GM23338 (cell line): ENCODE measurements around the gene NDUFS6. TPM values are rescaled to one million over a fixed set of nuclear protein-coding genes. Genes with fewer than 3 reads are reported as not detected.
A peak's percentile ranks its signal among the peaks of the same experiment; 100 is the strongest.

Experiments used
- ATAC-seq: fragments of 200-7000 bp; cut with Tn5 transposase; 3 replicates; pipeline ENCODE4 v1.9.1; 2020
- DNase-seq: peaks from one replicate; pipeline ENCODE4 v3.0.0-alpha.2; 2015; ENCODE audit warnings: low spot score
- H2AFZ ChIP-seq: fragments of 200-600 bp; sonication (generic); 2 replicates; pipeline ENCODE4 v1.8.0; 2016; ENCODE audit warnings: antibody characterized with exemption, mild to moderate bottlenecking, moderate library complexity
- H3F3A ChIP-seq: fragments of 200-600 bp; sonication (generic); replicated peaks from 2 replicates; pipeline ENCODE4 v1.8.0; 2017; ENCODE audit warnings: antibody characterized with exemption, mixed run types, low read depth
- H3K27ac ChIP-seq: fragments of 200-600 bp; sonication (generic); 2 replicates; pipeline ENCODE4 v1.6.1; 2016; ENCODE audit warnings: low read depth
- H3K27me3 ChIP-seq: fragments of 200-600 bp; sonication (generic); 2 replicates; pipeline ENCODE4 v1.8.0; 2016; ENCODE audit warnings: mild to moderate bottlenecking, mixed run types, moderate library complexity; ENCODE audit not compliant: insufficient read depth
- H3K36me3 ChIP-seq: fragments of 200-600 bp; sonication (generic); 2 replicates; pipeline ENCODE4 v1.8.0; 2016; ENCODE audit warnings: mild to moderate bottlenecking; ENCODE audit not compliant: insufficient read depth
- H3K4me1 ChIP-seq: fragments of 200-600 bp; sonication (generic); 2 replicates; pipeline ENCODE4 v1.8.0; 2016; ENCODE audit warnings: mild to moderate bottlenecking, moderate library complexity; ENCODE audit not compliant: insufficient read depth
- H3K4me2 ChIP-seq: fragments of 200-600 bp; sonication (generic); 2 replicates; pipeline ENCODE4 v1.7.1; 2017; ENCODE audit warnings: mixed run types
- H3K4me3 ChIP-seq: fragments of 200-600 bp; sonication (generic); 2 replicates; pipeline ENCODE4 v1.6.1; 2016; ENCODE audit warnings: mixed run types
- H3K79me2 ChIP-seq: fragments of 200-600 bp; sonication (generic); replicated peaks from 2 replicates; pipeline ENCODE4 v1.8.0; 2017; ENCODE audit warnings: mild to moderate bottlenecking; ENCODE audit not compliant: insufficient read depth
- H3K9me2 ChIP-seq: fragments of 200-600 bp; sonication (generic); 2 replicates; pipeline ENCODE4 v1.8.0; 2017; ENCODE audit not compliant: insufficient read depth
- H4K20me1 ChIP-seq: fragments of 200-600 bp; sonication (generic); replicated peaks from 2 replicates; pipeline ENCODE4 v1.8.0; 2017; ENCODE audit warnings: mild to moderate bottlenecking; ENCODE audit not compliant: insufficient read depth
- H3K27ac Mint-ChIP-seq: 2 replicates; pipeline ENCODE4 v1.8.0; 2020; ENCODE audit warnings: inconsistent platforms, mild to moderate bottlenecking, moderate library complexity, mixed read lengths
- H3K27me3 Mint-ChIP-seq: 3 replicates; pipeline ENCODE4 v1.8.0; 2022; ENCODE audit warnings: low read depth, mild to moderate bottlenecking, moderate library complexity, mixed read lengths, inconsistent platforms; ENCODE audit not compliant: insufficient read depth, poor library complexity
- H3K36me3 Mint-ChIP-seq: 3 replicates; pipeline ENCODE4 v1.8.0; 2021; ENCODE audit warnings: low read depth, mild to moderate bottlenecking, inconsistent platforms, moderate library complexity, mixed read lengths
- H3K4me1 Mint-ChIP-seq: 3 replicates; pipeline ENCODE4 v1.8.0; 2020; ENCODE audit warnings: mild to moderate bottlenecking, inconsistent platforms, mixed read lengths
- H3K4me3 Mint-ChIP-seq: 3 replicates; pipeline ENCODE4 v1.8.0; 2021; ENCODE audit warnings: moderate library complexity, mild to moderate bottlenecking, inconsistent platforms, mixed read lengths
- H3K9me3 Mint-ChIP-seq: 3 replicates; pipeline ENCODE4 v1.8.0; 2020; ENCODE audit warnings: moderate library complexity, mild to moderate bottlenecking, inconsistent platforms, mixed read lengths
- CREB1 ChIP-seq: fragments of 250-450 bp; sonication (Bioruptor Pico); IDR thresholded peaks from 2 replicates; pipeline ENCODE4 v1.5.0; 2020; ENCODE audit warnings: low read depth, mild to moderate bottlenecking, moderate library complexity
- CTCF ChIP-seq, 2 experiments: fragments of 200-600 bp in 1 of 2; sonication (generic) in 1 of 2; conservative IDR thresholded peaks; 2 replicates each; pipeline versions ENCODE4 v1.5.1 to v1.6.1; 2016 to 2017; ENCODE audit warnings: antibody characterized with exemption in 2 of 2, low read depth in 2 of 2, mild to moderate bottlenecking in 2 of 2, moderate library complexity in 1 of 2
- EZH2phosphoT487 ChIP-seq: fragments of 200-600 bp; sonication (generic); IDR thresholded peaks from one replicate; pipeline ENCODE4 v1.8.1; 2018; ENCODE audit warnings: antibody characterized with exemption; ENCODE audit not compliant: unreplicated experiment
- NANOG ChIP-seq: IDR thresholded peaks from 2 replicates; pipeline ENCODE4 v1.6.1; 2016; ENCODE audit warnings: antibody characterized with exemption, borderline replicate concordance
- REST ChIP-seq: IDR thresholded peaks from one replicate; pipeline ENCODE4 v1.6.1; 2018; ENCODE audit warnings: antibody characterized with exemption; ENCODE audit not compliant: unreplicated experiment
- STAT1 ChIP-seq: IDR thresholded peaks from one replicate; pipeline ENCODE4 v1.6.1; 2016; ENCODE audit warnings: antibody characterized with exemption; ENCODE audit not compliant: unreplicated experiment
- ZNF114 ChIP-seq: fragments of 250-450 bp; sonication (Bioruptor Pico); IDR thresholded peaks from 2 replicates; pipeline ENCODE4 v1.5.0; 2020; ENCODE audit warnings: mild to moderate bottlenecking, moderate library complexity
- ZNF331 ChIP-seq: fragments of 250-450 bp; sonication (Bioruptor Pico); IDR thresholded peaks from 2 replicates; pipeline ENCODE4 v1.5.0; 2020; ENCODE audit warnings: low read depth, mild to moderate bottlenecking, moderate library complexity
- ZNF462 ChIP-seq: fragments of 250-450 bp; sonication (Bioruptor Pico); IDR thresholded peaks from 2 replicates; pipeline ENCODE4 v1.5.0; 2020; ENCODE audit warnings: mild to moderate bottlenecking, moderate library complexity
- polyA plus RNA-seq: library from polyadenylated mRNA; unstranded; fragments of >200 nt; fragmentation: Nextera tagmentation; extraction: Ambion mirVana; gene quantifications from 2 replicates; pipeline ENCODE4 v1.2.1, GENCODE V29; 2016
- total RNA-seq: library from RNA; depleted of rRNA; stranded (reverse); fragments of >200 nt; shearing (Covaris generic); gene quantifications from 2 replicates; pipeline ENCODE4 v1.2.3, GENCODE V29; 2014

Gene NDUFS6
- total and polyA plus RNA-seq, 2 experiments from 2014 or later = 94.8 to 289 TPM

- TF ChIP-seq CTCF (conservative IDR thresholded peaks at IDR 0.05; ENCODE audit: low read depth in 2 of 2) (no peak), STAT1 (no peak)
These were observed 38.2 kb upstream of the NDUFS6 start (continued) for GRCh38 chr5:1762883-1763547.

GRCh38 chr5:1763548-1763911 lies 37.7 kb upstream of the NDUFS6 start:
- Histone ChIP-seq H4K20me1 (no peaks in the 10 kb centered on the region), H3K79me2 (no peaks in the 10 kb centered on the region), H3K36me3 (no peaks in the 10 kb centered on the region), H3K27ac (no peak overlapping the region), H3K4me2 (no peak overlapping the region), H3F3A (no peaks in the 10 kb centered on the region), H3K9me2 (no peaks in the 10 kb centered on the region), H3K4me1 (no peaks in the 10 kb centered on the region), H2AFZ (peak overlapping the region; percentile 89; the same call in 1 of the 2 replicates), H3K4me3 (no peak overlapping the region), H3K27me3 (no peaks in the 10 kb centered on the region)
- Mint-ChIP-seq H3K9me3 (peaks cover 4% of the 10 kb centered on the region), H3K27me3 (peaks cover 10% of the 10 kb centered on the region), H3K4me1 (peaks cover 18% of the 10 kb centered on the region), H3K27ac (no peak overlapping the region), H3K36me3 (0 out of 3 replicates have a peak, but pooled peaks cover under 1% of the 10 kb centered on the region), H3K4me3 (no peak overlapping the region)
- DNase-seq (peak; percentile 76), ATAC-seq (peak; percentile 77)
- no peak for TF ChIP-seq ZNF114 (CRISPR knock-in tag)
- TF ChIP-seq REST = no peak
- no peak for TF ChIP-seq CREB1 (CRISPR knock-in tag)
- no peak for TF ChIP-seq ZNF331 (CRISPR knock-in tag)
- peak; percentile 78 to 79 for TF ChIP-seq CTCF (conservative IDR thresholded peaks at IDR 0.05; ENCODE audit: low read depth in 2 of 2)
- TF ChIP-seq ZNF462 (CRISPR knock-in tag) = no peak
- TF ChIP-seq NANOG = no peak
- no peak for TF ChIP-seq EZH2phosphoT487
